Parathyroid adenoma (tissue), 2 donors: ENCODE results near the gene PLCB1.
A peak's percentile ranks its signal among the peaks of the same experiment; 100 is the strongest.
"Not testable (repeated sequence)": the region's sequence is repeated elsewhere in the genome, so short reads cannot be mapped to it uniquely, and the experiment has no call there.

Source experiments
- H2AFZ ChIP-seq: fragments of 300-600 bp; sonication (generic); one replicate; pipeline ENCODE4 v1.7.0; 2017; ENCODE audit warnings: antibody characterized with exemption, mild to moderate bottlenecking
- H3K27ac ChIP-seq: fragments of 300-600 bp; sonication (generic); one replicate; pipeline ENCODE4 v1.7.0; 2017
- H3K27me3 ChIP-seq: fragments of 300-600 bp; sonication (generic); one replicate; pipeline ENCODE4 v1.7.0; 2017; ENCODE audit warnings: low read length; ENCODE audit not compliant: control insufficient read depth, insufficient read depth
- H3K36me3 ChIP-seq: fragments of 300-600 bp; sonication (generic); one replicate; pipeline ENCODE4 v1.7.0; 2017; ENCODE audit warnings: low read length; ENCODE audit not compliant: control insufficient read depth, insufficient read depth
- H3K4me1 ChIP-seq: fragments of 300-600 bp; sonication (generic); one replicate; pipeline ENCODE4 v1.7.0; 2017; ENCODE audit warnings: control low read depth
- H3K4me2 ChIP-seq: fragments of 300-600 bp; sonication (generic); one replicate; pipeline ENCODE4 v1.7.0; 2017; ENCODE audit warnings: low read length
- H3K4me3 ChIP-seq: fragments of 300-600 bp; sonication (generic); one replicate; pipeline ENCODE4 v1.7.0; 2017; ENCODE audit warnings: low read depth, low read length
- H3K79me2 ChIP-seq: fragments of 300-600 bp; sonication (generic); one replicate; pipeline ENCODE4 v1.7.0; 2017; ENCODE audit warnings: control low read depth
- H3K9ac ChIP-seq: fragments of 300-600 bp; sonication (generic); one replicate; pipeline ENCODE4 v1.7.0; 2017; ENCODE audit warnings: mild to moderate bottlenecking
- H3K9me3 ChIP-seq: fragments of 300-600 bp; sonication (generic); one replicate; pipeline ENCODE4 v1.7.0; 2017; ENCODE audit warnings: low read length; ENCODE audit not compliant: control insufficient read depth
- TF ChIP-seq, protein P1 (sequence below): fragments of 300-600 bp; sonication (generic); IDR thresholded peaks from one replicate; pipeline ENCODE4 v1.7.0; 2017; ENCODE audit warnings: antibody characterized with exemption, mild to moderate bottlenecking
- donor health status: primary hyperparathyroidism.

The PLCB1 gene

DNA sequence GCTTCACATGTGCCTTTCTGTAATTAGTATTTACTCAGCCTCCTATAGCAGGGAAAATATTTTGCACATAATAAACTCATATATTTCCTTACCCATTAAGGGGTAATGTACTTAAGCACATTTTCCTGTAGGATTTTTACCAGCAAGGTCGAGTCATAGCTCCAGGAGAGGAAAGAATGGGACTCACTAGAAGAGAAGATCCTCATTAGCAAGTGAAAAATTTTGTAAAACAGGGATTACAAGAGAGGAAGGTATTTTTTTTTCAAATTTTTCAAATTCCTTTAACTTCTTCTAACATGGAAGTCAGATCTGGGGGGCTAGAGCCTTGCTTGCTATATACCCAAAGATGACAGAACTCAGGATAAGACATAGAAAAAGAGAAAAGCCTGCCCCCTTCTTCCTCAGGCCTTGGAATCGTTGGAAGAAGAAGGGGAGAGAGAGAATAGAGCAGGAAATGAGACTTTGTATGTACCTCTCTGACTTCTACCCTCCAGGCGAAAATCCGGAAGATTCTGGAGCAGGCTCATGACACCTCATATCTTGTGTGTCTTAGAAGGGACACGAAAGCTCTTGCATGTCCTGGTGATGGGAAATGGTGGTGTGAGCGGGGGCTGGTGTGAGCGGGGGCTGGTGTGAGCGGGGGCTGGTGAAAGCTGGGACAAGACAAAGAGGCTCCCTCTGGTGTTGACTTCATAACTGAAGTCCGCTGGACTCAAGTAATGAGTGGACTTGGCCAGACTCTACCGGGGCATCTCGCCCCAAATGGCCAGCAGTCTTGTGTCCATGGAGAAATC lies 679.9 kb downstream of the PLCB1 start:
- no peak overlapping the region for H3K4me2 ChIP-seq
- H3K4me1 ChIP-seq, result peaks cover 3% of the 10 kb centered on the region
- peak overlapping the region; percentile 3 for H3K27ac ChIP-seq
- H2AFZ ChIP-seq, result no peak overlapping the region
- H3K36me3 ChIP-seq, result no peaks in the 10 kb centered on the region
- TF ChIP-seq, protein P1, sequence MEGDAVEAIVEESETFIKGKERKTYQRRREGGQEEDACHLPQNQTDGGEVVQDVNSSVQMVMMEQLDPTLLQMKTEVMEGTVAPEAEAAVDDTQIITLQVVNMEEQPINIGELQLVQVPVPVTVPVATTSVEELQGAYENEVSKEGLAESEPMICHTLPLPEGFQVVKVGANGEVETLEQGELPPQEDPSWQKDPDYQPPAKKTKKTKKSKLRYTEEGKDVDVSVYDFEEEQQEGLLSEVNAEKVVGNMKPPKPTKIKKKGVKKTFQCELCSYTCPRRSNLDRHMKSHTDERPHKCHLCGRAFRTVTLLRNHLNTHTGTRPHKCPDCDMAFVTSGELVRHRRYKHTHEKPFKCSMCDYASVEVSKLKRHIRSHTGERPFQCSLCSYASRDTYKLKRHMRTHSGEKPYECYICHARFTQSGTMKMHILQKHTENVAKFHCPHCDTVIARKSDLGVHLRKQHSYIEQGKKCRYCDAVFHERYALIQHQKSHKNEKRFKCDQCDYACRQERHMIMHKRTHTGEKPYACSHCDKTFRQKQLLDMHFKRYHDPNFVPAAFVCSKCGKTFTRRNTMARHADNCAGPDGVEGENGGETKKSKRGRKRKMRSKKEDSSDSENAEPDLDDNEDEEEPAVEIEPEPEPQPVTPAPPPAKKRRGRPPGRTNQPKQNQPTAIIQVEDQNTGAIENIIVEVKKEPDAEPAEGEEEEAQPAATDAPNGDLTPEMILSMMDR, result no peak
- H3K9ac ChIP-seq, result no peak overlapping the region
- H3K79me2 ChIP-seq, result no peaks in the 10 kb centered on the region
- H3K4me3 ChIP-seq, result no peak overlapping the region
- H3K27me3 ChIP-seq, result no peaks in the 10 kb centered on the region
- H3K9me3 ChIP-seq, result no peaks in the 10 kb centered on the region

- H3K4me1 ChIP-seq, result peaks cover 2% of the 10 kb centered on the region
- H3K9me3 ChIP-seq, result no peaks in the 10 kb centered on the region
- no peaks in the 10 kb centered on the region for H3K79me2 ChIP-seq
- H3K4me2 ChIP-seq, result no peak overlapping the region
- no peaks in the 10 kb centered on the region for H3K36me3 ChIP-seq
- no peak overlapping the region for H3K9ac ChIP-seq
- H3K27ac ChIP-seq, result peak overlapping the region; percentile 3
- H3K4me3 ChIP-seq, result no peak overlapping the region
- TF ChIP-seq, protein P1, result no peak
- H2AFZ ChIP-seq, result no peak overlapping the region
- H3K27me3 ChIP-seq, result no peaks in the 10 kb centered on the region
These were observed 680.8 kb downstream of the PLCB1 start for GRCh38 chr20:8812817-8813216.

- Histone ChIP-seq H3K4me3 (no peak overlapping the region), H3K9ac (no peak overlapping the region), H3K9me3 (no peaks in the 10 kb centered on the region), H3K36me3 (no peaks in the 10 kb centered on the region), H3K27me3 (no peaks in the 10 kb centered on the region), H3K27ac (no peak overlapping the region), H3K4me2 (no peak overlapping the region), H3K79me2 (no peaks in the 10 kb centered on the region), H2AFZ (no peak overlapping the region), H3K4me1 (no peaks in the 10 kb centered on the region)
- TF ChIP-seq, protein P1, result no peak
These were observed 683.1 kb downstream of the PLCB1 start for GRCh38 chr20:8815208-8815607.

DNA sequence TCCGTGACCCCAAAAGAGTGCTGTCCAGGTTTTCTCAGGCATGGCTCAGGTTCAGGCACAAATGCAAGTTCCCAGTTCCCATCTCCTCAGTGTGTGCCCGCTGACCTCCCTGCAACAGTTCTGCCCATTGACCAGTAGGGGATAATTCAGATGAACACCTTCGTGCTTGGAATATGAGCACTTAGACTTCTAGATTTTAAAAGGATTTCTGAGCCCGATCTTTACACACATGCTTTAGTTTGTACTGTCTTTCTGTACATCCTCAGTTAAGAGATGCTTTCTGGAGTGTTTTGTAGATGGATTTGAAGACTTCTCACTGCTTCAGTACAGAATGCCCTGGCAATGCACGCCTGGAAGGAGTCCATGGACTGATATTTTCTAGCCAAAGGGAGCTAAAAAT lies 697.2 kb downstream of the PLCB1 start:
- Histone ChIP-seq H3K79me2 (no peaks in the 10 kb centered on the region), H3K36me3 (no peaks in the 10 kb centered on the region), H3K9ac (no peak overlapping the region), H3K4me1 (no peaks in the 10 kb centered on the region), H3K27ac (no peak overlapping the region), H3K9me3 (no peaks in the 10 kb centered on the region), H3K4me3 (no peak overlapping the region), H2AFZ (no peak overlapping the region), H3K27me3 (no peaks in the 10 kb centered on the region), H3K4me2 (no peak overlapping the region)
- TF ChIP-seq, protein P1, result no peak

GRCh38 chr20:8834294-8834693 lies 702.2 kb downstream of the PLCB1 start:
- not testable (repeated sequence) for H3K4me2 ChIP-seq, H3K27me3 ChIP-seq, H3K27ac ChIP-seq, H3K9me3 ChIP-seq, H3K36me3 ChIP-seq, H3K4me3 ChIP-seq, H3K79me2 ChIP-seq, H3K9ac ChIP-seq, H2AFZ ChIP-seq, H3K4me1 ChIP-seq
